ENCODE results near the gene VWDE.
"Not testable (repeated sequence)": the region's sequence is repeated elsewhere in the genome, so short reads cannot be mapped to it uniquely, and the experiment has no call there.

The VWDE gene

DNA sequence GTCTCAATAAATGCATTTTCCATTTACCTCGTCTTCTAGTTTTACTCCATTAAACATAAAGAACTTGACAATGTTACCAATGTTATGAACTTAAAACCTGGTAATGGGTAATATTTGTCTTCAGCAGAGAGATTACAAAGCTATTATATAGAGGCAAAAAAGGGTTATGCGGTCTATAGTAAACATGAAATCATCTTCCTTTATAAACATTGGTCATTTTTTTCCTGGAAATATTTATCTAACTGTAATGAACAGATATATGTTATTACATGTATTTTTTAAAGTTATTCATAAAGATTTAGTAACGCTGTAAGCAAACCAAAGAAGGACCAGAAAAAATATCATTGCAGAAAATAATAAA lies 1.3 kb downstream of the VWDE start:
- DNase-seq (ENCODE audit: extremely low read depth in 1 of 2, low read depth in 1 of 2): no peak

GRCh38 chr7:12401538-12402364 lies 1.9 kb downstream of the VWDE start:
- DNase-seq (ENCODE audit: extremely low read depth in 1 of 2, low read depth in 1 of 2): no peak

- DNase-seq (ENCODE audit: extremely low read depth in 1 of 2, low read depth in 1 of 2): no peak
These were observed 5.5 kb downstream of the VWDE start for GRCh38 chr7:12398186-12398585.

DNA sequence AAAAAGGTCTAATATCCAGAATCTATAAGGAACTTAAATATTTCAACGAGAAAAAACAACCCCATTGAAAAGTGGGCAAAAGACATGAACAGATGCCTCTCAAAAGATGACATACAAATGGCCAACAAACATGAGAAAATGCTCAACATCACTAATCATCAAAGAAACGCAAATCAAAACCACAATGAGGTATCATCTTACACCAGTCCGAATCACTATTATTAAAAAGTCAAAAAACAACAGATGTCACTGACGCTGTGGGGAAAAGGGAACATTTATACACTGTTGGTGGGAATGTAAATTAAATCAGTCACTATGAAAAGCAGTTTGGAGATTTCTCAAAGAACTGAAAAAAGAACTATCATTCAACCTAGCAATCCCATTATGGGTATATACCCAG lies 6.0 kb downstream of the VWDE start:
- DNase-seq (ENCODE audit: extremely low read depth in 1 of 2, low read depth in 1 of 2): no peak

DNA sequence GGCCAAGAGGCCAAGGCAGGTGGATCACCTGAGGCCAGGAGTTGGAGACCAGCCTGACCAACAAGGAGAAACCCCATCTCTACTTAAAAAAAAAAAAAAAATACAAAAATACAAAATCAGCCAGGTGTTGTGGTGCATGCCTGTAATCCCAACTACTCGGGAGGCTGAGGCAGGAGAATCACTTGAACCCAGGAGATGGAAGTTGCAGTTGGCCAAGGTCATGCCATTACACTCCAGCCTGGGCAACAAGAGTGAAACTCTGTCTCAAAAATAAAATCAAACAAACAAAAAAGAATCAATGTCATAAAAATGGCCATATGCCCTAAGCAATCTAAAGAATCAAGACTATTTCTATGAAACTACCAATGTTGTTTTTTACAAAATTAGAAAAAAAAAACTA lies 7.0 kb downstream of the VWDE start:
- not testable (repeated sequence) for DNase-seq (ENCODE audit: extremely low read depth in 1 of 2, low read depth in 1 of 2)

DNA sequence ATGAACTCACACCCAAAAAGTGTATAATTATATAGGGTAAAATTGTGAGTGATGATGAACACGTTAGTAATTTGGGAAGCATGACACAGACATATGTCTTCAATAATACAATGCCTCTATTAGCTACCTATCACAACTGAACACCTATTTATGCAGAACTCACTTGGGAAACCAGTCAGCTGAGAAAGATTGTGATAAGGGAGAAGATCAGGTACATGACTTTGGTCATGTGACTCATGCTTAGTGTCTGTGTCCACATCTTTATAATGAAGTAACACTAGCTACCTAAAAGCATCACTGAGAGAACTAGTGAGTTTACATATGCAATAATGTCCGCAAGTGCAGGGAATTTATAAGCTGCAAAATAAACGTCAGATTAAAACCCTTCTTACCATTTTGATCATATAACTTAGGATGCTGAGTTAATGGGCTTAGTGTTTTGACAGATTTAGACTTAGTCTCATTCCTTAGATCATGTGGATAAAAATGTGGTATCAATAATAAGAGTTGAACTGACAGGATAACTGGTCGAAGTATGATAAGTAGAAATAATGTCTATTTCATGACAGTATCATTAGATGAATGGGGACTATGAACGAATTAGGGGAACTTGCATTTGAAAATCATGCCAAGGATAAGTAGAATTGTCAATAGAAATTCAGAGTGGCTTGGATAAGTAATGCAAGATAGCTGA lies 11.6 kb downstream of the VWDE start:
- no peak for DNase-seq (ENCODE audit: extremely low read depth in 1 of 2, low read depth in 1 of 2)

DNA sequence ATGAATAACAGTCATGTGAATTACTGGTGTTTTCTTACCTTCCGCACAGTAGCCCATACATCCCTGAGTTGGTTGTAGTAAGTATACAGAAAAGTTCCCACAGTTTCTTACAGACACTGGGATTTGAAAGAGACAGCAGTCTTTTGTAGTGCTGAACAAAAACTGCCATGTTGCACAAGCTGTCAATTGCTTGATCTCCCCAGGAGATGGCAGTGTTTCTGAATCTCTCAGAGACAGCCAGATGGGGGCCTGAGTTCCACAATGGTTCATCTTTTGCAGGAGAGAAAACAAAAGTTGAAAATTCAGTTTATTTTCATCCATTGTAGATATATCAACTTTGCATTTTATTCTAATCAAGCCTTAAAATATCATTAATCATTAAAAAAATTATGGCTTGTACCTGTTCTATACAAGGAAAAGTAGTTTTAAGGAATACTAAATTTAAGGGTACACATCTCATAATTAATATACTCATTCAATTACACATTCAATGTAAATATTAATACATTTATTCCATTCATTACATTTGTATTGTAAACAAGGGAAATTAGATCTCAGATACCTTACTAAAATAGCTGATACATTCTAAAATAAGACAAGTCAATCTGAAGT lies 14.5 kb downstream of the VWDE start:
- DNase-seq (ENCODE audit: extremely low read depth in 1 of 2, low read depth in 1 of 2): peak in 1 of 2 donors; percentile 11

DNA sequence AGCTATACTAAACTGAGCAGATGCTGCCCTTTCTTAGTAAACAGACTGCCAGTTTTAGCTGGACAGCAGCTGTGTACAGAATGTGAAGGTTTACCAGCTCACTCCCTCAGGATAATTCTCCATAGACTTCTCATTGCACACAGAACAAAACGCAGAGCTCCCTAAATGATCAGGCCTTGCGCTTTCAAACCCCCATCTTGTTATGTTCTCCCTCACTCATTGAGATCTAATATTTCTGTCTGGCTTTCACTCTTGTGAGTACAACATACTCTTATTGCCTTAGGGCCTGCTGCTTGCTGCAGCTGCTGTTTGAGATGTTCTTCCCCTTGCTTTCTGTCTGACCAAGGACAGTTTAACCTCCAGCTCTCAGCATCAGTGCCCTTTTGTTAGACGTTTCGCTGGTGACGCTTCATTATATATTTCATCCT lies 17.3 kb downstream of the VWDE start:
- no peak for DNase-seq (ENCODE audit: extremely low read depth in 1 of 2, low read depth in 1 of 2)

DNA sequence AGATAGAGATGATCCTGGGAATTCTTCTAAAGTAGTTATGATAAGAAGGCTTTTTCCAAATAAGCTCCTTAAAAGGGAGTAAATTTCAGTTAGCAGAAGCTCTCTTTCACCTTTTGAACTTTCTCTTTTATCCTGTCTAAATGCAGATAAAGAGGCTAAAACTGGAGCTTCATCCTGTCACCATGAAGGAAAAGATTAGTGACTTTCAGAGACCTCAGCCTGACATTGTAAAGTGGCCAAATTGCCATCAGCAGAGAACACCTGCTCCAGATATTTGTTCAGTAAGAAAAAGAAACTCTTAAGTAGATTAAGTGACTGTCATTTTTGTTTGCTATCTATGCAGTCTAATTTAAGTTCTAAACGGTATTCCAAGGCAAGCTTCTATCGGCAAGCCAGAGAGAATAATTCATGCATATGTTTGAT lies 18.3 kb downstream of the VWDE start:
- no peak for DNase-seq (ENCODE audit: extremely low read depth in 1 of 2, low read depth in 1 of 2)

GRCh38 chr7:12383377-12383776 lies 20.3 kb downstream of the VWDE start:
- DNase-seq (ENCODE audit: extremely low read depth in 1 of 2, low read depth in 1 of 2): no peak

DNA sequence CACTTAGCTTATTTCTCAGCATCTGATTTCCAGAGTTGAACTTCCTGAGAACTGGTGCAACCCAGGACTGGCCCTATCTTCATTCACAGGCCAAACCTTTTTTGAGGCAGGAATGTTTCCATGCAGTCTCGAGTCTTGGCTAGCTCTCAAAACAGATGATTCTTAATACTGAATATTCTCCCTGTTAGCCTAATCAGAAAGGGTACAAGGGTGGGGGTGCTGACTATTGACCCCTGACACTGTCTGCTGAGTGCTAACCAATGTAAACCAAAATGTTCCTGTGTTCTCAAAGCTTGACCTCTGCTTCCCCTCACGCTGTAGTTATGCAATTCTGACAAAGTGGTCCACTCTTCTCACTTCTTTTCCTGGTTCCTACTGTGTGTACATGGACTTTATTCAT lies 25.3 kb downstream of the VWDE start:
- DNase-seq (ENCODE audit: extremely low read depth in 1 of 2, low read depth in 1 of 2): no peak

DNA sequence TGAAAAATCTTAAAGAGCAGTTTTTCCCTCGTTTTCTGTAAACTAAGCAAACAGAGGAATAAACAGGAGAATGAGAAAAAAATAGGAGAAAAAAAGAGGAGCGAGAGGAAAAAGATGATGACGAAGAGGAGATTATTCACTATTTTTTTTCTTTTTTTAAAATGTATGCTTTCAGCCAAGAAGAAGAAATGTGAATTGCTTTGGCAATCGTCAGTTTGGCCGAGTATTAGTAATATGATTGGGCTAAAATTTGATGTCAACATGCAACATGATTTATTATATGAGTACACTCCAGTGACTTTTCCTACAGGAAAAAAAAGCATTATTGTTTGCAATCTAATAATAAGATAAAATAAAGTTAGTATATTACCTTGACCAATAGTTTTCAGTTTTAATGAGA lies 26.3 kb downstream of the VWDE start:
- no peak for DNase-seq (ENCODE audit: extremely low read depth in 1 of 2, low read depth in 1 of 2)

DNA sequence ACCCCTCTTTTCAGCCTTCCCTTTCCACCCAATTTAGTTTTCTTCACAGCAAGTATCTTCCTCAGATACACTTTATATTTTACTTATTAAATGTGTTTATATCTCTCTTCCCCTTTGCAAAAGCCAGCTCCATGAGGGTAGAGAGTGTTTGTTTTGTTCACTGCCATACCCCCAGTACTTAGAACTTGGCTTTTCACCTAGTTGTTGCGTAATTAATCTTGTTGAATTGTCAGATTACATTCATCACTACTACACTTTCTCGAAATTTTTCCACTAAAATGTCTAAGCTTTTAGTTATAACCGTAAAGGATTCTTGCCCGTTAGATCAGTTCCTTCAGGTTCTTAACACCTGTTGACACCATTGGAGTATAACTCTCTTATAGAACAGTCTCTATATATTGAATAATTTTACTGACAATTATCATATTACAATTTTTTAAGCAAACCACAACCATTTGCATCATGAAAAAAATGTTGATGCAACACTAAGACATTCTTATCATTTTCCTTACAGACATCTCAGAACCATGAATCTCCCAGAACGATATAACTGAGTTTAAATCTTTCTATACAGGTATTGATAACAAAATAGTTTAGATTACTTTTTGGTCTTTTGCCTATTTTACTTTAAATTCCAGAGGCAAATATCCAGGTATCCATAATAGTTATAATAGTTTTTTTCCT lies 29.9 kb downstream of the VWDE start:
- no peak for DNase-seq (ENCODE audit: extremely low read depth in 1 of 2, low read depth in 1 of 2)

DNA sequence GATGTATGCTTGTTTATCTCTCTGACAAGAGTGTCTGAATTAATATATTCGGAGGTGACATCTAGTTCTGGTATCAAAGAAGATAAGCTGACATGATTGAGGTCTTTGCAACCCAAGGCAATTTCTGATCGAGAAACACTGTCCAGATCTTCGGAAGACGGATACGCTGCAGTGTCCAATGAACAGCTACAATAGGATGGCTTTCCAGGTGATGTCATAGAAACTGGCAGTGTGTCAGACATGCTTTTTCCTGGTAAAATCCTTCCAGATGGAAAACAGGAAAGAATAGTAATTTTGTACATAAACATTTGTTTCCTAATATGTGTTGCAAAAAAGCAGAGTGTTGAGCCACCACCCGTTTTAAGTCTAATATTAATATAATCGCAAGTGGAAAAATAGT lies 33.4 kb downstream of the VWDE start:
- no peak for DNase-seq (ENCODE audit: extremely low read depth in 1 of 2, low read depth in 1 of 2)

DNA sequence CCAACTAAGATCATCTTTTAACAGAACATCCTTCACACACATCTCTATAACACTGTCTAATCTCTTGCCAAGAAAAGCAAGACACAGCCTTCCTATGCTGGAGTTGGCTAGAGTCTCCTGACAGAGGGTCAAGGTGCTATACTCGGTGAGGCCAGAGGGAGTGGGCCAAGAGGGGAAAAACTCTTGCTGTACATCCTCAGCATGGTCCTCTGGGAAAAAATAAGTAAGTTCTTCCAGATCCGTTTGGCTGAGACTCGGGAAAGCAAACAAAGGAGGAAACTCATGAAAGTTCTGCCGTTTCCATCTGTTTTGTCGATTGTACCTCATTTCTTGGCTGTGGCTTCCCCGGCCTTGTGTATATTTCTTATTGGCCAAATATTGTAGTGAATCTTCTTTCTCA lies 33.9 kb downstream of the VWDE start:
- DNase-seq (ENCODE audit: extremely low read depth in 1 of 2, low read depth in 1 of 2): no peak

- DNase-seq (ENCODE audit: extremely low read depth in 1 of 2, low read depth in 1 of 2): no peak
These were observed 34.6 kb downstream of the VWDE start for GRCh38 chr7:12369072-12369471.

- DNase-seq (ENCODE audit: extremely low read depth in 1 of 2, low read depth in 1 of 2): no peak
These were observed 42.7 kb downstream of the VWDE start for GRCh38 chr7:12360948-12361347.

DNA sequence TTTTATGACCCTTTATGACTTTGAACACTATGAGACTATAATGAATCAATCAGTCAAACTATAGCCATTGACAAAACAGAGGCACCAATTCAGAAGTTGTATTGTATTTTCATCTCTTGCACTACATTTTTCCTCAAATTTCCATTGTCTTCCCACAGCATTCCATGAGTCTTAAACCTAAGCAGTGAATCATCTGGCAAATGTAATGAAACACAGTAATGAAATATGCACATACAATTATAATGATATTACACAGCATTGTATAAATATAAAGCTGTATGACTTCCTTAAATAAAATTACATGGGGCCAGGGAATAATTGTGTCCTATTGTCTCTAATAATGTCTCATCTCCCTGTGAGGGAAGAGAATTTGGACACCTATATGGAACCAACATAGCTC lies 45.0 kb downstream of the VWDE start:
- no peak for DNase-seq (ENCODE audit: extremely low read depth in 1 of 2, low read depth in 1 of 2)

DNA sequence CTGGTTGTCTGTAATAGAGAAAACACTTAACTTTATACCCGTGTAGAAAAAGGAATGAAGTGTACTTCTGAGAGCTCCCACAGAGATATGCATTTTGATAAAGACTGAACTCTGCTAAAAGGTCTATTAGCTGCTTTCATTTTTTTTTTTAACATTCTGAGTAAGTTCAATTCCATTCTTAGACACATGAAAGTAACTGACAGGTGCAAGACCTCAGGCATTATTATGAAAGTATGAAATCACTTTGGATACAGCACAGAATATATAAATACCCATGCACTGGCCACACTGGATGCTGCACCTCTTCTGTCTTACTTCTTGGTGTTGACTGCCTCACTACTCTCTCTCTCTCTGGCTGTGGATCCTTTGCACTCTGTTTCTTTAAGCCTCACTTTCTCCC lies 46.2 kb downstream of the VWDE start:
- no peak for DNase-seq (ENCODE audit: extremely low read depth in 1 of 2, low read depth in 1 of 2)

DNA sequence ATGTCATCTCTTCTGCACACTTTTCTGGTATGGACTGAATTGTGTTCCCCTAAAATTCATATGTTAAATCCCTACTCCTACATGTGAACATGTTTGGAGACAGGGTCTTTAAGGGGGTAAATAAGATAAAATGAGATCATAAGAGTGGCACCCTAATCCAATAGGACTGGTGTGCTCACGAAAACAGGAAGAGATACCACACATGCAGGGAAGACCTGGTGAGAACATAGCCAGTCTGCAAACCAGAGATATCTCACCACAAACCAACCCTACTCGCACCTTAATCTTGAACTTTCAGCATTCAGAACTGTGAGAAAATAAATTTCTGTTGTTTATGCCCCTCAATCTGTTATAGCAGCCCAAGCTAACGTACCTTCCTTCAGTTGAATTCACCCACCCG lies 51.8 kb downstream of the VWDE start:
- DNase-seq (ENCODE audit: extremely low read depth in 1 of 2, low read depth in 1 of 2): no peak

DNA sequence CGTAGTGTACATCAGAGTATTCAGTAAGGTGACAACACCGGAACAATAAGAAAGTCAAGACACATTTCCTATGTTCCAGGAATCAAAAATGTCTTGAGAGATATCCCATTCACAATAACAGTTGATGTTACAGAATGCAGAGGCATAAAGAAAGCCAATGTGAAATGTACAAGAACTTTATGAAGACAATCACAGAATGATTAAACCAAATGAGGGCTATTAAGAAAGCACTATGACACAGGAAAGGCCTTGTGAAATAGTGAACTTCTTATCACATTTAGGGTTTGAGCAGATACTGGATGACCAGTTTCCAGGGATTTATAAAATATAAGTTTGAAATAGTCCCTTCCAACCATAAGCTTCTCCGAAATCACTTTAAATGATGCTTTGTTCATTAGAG lies 52.7 kb downstream of the VWDE start:
- DNase-seq (ENCODE audit: extremely low read depth in 1 of 2, low read depth in 1 of 2): no peak

DNA sequence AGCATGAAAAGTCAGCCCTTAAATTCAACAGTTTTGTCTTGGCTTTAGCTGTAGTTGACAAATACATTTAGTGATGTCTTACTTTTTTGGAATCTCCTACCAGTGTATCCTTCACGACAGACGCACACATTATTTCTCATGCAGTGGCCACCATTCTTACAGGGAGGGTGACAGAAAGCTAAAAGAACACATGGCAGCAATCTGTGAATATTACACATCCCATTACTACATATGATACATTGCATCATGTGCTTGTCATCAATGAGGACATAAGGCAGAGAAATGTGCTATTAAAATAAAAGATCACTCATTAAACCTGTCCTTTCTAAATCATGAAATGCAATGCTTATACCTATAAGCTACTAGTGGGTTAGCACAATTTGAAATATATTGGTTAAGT lies 66.6 kb downstream of the VWDE start:
- DNase-seq (ENCODE audit: extremely low read depth in 1 of 2, low read depth in 1 of 2): no peak

Data from stimulated activated CD8-positive, alpha-beta memory T cell treated with anti-CD3 and anti-CD28 coated beads, Interleukin-7, amount 100 ng/mL, for 48 hours (primary cell).